Natural killer cell treated with Interleukin-12 subunit alpha and Interleukin-12 subunit beta and Interleukin-15 and Interleukin-18, amount 100 ng/mL, for 72 hours (primary cell): ENCODE data around the gene GNAQ. TPM values are rescaled to one million over a fixed set of nuclear protein-coding genes. Genes with fewer than 3 reads are reported as not detected.

Source experiments
- ATAC-seq, 2 donors: fragments of 150-1000 bp; cut with Tn5 transposase in 1 of 2; sonication (Bioruptor Pico), chemical (Tn5 transposase) in 1 of 2; 2 replicates each; pipeline ENCODE4 v1.10.0; 2021
- DNase-seq: peaks from one replicate; pipeline ENCODE4 v3.0.0; 2022; ENCODE audit warnings: low spot score
- H3K27ac Mint-ChIP-seq, 2 donors: 1 replicate in 1 of 2; 2 replicates in 1 of 2; pipeline ENCODE4 v1.8.0; 2022; ENCODE audit warnings: mixed read lengths in 2 of 2, mild to moderate bottlenecking in 1 of 2, moderate library complexity in 1 of 2
- H3K27me3 Mint-ChIP-seq, 2 donors: 1 replicate in 1 of 2; 2 replicates in 1 of 2; pipeline ENCODE4 v1.8.0; 2022; ENCODE audit warnings: mixed read lengths in 2 of 2
- H3K36me3 Mint-ChIP-seq: one replicate; pipeline ENCODE4 v1.8.0; 2022; ENCODE audit warnings: mixed read lengths
- H3K4me1 Mint-ChIP-seq, 2 donors: 1 replicate in 1 of 2; 2 replicates in 1 of 2; pipeline ENCODE4 v1.8.0; 2022; ENCODE audit warnings: low read depth in 2 of 2, mixed read lengths in 2 of 2, mild to moderate bottlenecking in 1 of 2
- H3K4me3 Mint-ChIP-seq: one replicate; pipeline ENCODE4 v1.8.0; 2022; ENCODE audit warnings: mixed read lengths
- H3K9me3 Mint-ChIP-seq: 2 replicates; pipeline ENCODE4 v1.8.0; 2022; ENCODE audit warnings: mixed read lengths
- total RNA-seq, 2 donors: library from RNA; stranded (reverse); gene quantifications; one replicate each; pipeline ENCODE4 v1.2.3, GENCODE V29; 2022

GNAQ gene
- total RNA-seq, 2 donors from 2014 or later = 21.1 to 39.4 TPM

DNA sequence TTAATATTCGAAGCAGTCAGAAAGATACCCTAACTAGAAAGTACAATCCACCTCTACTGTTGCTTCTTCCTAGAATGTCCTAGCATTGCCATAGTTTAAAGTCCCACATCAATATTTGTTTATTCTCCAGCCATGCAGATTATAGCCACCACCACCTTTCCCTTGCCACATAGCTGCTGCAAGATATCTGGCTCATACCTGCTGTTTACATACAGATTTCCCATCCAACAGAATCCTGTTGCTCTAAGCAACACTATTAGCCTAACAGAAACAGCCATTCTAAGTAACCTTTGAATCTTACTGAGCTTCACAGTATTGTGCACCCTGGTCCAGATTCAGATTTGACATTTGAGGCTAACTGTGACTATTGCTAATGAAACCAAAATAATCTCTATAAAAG is 45.6 kb downstream of the GNAQ start:
- H3K9me3 Mint-ChIP-seq = no peaks in the 10 kb centered on the region
- H3K4me1 Mint-ChIP-seq = peaks cover 35 to 37% of the 10 kb centered on the region in 2 donors
- H3K4me3 Mint-ChIP-seq = no peak overlapping the region
- ATAC-seq (no peak), DNase-seq (no peak)
- H3K27ac Mint-ChIP-seq = no peak overlapping the region
- H3K36me3 Mint-ChIP-seq = no peaks in the 10 kb centered on the region
- no peaks in the 10 kb centered on the region for H3K27me3 Mint-ChIP-seq

DNA sequence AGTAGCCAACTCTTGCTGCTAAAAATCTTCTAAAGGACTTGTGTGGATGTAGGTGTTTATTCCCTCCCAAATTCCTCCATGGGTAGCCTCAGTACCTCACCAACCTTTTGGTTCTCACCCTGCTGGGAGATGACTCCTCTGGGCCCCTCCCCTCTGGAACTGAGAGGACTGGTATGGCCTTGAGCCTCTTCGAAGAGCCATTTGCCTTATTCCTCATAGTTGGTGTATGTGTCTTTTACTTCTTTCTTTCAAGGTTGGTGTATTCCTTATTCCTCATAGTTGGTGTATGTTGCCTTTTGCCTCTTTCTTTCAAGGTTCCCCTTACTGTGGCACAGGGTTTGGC is 48.3 kb downstream of the GNAQ start:
- H3K9me3 Mint-ChIP-seq = no peaks in the 10 kb centered on the region
- ATAC-seq (no peak), DNase-seq (no peak)
- no peaks in the 10 kb centered on the region for H3K36me3 Mint-ChIP-seq
- no peak overlapping the region for H3K27ac Mint-ChIP-seq
- H3K4me3 Mint-ChIP-seq = no peak overlapping the region
- no peaks in the 10 kb centered on the region for H3K27me3 Mint-ChIP-seq
- H3K4me1 Mint-ChIP-seq = peaks cover 40 to 45% of the 10 kb centered on the region in 2 donors

DNA sequence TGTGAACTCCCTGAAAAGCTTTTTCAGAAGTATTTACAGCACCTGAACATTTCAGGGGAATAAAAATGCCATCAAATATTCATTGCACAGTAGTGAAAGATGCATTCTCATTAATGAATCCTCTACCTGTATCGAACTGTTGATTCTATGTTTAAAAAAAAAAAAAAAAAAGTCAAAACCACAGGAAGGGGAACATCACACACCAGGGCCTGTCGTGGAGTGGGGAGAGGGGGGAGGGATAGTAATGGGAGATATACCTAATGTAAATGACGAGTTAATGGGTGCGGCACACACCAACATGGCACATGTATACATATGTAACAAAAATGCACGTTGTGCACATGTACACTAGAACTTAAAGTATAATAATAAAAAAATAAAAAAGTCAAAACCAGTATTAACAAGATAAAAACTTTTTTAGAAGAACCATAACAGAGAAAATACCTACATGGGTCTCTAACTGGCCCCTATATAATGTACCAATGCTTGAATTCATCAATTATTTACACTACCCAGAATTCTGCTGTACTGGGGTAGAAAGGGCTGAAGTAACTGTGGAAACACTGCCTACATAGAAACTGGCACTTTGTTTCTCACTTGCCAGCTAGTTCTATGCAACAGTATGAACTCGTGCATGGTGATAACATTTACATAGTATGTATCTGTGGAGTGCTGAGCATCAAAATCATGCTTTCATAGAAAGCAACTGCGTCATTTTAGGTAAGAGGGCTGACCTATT is 48.9 kb downstream of the GNAQ start:
- peaks cover 41 to 46% of the 10 kb centered on the region in 2 donors for H3K4me1 Mint-ChIP-seq
- ATAC-seq (no peak), DNase-seq (no peak)
- no peak overlapping the region for H3K4me3 Mint-ChIP-seq
- H3K9me3 Mint-ChIP-seq = no peaks in the 10 kb centered on the region
- no peak overlapping the region for H3K27ac Mint-ChIP-seq
- no peaks in the 10 kb centered on the region for H3K27me3 Mint-ChIP-seq
- H3K36me3 Mint-ChIP-seq = no peaks in the 10 kb centered on the region

DNA sequence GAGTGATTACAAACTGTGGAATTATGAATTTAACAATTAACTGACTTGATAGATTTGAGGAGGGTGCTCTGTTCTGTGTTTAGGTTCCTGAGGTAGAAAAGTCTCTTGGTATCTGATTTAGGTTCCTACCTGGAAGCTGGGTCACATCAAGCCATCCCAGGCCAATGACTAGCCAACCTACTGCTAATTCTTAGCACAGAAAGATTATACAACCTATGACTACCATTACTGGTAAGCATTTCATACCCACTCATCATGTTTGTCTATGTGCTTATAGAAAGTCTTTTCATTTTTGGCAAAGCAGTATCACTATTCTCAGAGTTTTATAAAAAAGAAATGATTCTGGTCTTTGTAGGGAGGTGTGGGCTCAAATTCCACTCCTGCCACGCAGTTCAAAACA is 49.7 kb downstream of the GNAQ start:
- no peaks in the 10 kb centered on the region for H3K27me3 Mint-ChIP-seq
- no peak overlapping the region for H3K4me3 Mint-ChIP-seq
- H3K27ac Mint-ChIP-seq = peak overlapping the region in 1 of 2 donors; percentile 20
- H3K9me3 Mint-ChIP-seq = no peaks in the 10 kb centered on the region
- H3K4me1 Mint-ChIP-seq = peaks cover 43 to 49% of the 10 kb centered on the region in 2 donors
- H3K36me3 Mint-ChIP-seq = no peaks in the 10 kb centered on the region
- no peak for ATAC-seq
- DNase-seq = no peak

DNA sequence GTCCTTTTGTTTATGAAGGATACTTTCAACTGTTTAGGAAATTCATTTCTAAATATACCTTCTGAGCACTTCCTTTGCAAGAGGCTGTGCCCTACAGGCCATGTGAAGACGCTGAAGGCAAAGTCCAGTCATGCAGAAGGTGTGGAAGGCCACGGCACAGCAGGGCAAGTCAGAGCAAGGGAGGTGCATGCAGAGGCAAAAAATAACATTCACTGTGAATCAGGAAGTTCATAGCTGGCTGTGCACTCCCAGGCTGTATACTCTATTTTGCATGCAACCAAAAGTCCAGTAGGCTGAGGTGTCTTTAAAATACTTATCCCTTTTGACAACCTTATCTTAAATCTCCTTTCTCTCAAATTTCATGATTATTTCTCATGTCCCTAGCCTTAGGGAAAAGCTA is 50.3 kb downstream of the GNAQ start:
- DNase-seq (no peak), ATAC-seq (peak in 1 of 2 donors; percentile 29)
- Mint-ChIP-seq H3K9me3 (no peaks in the 10 kb centered on the region), H3K4me3 (no peak overlapping the region), H3K27me3 (no peaks in the 10 kb centered on the region), H3K27ac (peak overlapping the region in 1 of 2 donors; percentile 20), H3K4me1 (peaks cover 43 to 50% of the 10 kb centered on the region in 2 donors), H3K36me3 (no peaks in the 10 kb centered on the region)

DNA sequence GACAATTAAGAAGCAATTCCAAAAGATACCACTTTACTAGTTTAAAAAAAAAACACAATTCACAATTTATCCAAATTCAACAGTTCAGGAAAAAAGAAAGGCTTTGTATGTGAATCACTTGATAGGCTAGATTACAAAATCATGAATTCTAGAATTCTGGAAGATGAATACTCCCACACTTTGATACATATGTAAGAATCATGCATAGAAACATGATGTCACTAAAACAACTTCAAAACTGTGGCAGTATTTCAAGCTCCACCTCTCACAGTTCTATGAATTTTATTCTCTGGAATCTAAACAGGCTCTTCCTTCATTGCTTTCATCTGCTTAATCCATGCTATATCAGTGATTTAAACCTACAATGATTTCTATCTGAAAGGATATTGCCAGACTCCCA is 51.0 kb downstream of the GNAQ start:
- no peaks in the 10 kb centered on the region for H3K9me3 Mint-ChIP-seq
- H3K4me1 Mint-ChIP-seq = peaks cover 40 to 50% of the 10 kb centered on the region in 2 donors
- H3K36me3 Mint-ChIP-seq = no peaks in the 10 kb centered on the region
- no peak for ATAC-seq
- DNase-seq = no peak
- no peak overlapping the region for H3K4me3 Mint-ChIP-seq
- no peaks in the 10 kb centered on the region for H3K27me3 Mint-ChIP-seq
- H3K27ac Mint-ChIP-seq = peak overlapping the region in 1 of 2 donors; percentile 20

DNA sequence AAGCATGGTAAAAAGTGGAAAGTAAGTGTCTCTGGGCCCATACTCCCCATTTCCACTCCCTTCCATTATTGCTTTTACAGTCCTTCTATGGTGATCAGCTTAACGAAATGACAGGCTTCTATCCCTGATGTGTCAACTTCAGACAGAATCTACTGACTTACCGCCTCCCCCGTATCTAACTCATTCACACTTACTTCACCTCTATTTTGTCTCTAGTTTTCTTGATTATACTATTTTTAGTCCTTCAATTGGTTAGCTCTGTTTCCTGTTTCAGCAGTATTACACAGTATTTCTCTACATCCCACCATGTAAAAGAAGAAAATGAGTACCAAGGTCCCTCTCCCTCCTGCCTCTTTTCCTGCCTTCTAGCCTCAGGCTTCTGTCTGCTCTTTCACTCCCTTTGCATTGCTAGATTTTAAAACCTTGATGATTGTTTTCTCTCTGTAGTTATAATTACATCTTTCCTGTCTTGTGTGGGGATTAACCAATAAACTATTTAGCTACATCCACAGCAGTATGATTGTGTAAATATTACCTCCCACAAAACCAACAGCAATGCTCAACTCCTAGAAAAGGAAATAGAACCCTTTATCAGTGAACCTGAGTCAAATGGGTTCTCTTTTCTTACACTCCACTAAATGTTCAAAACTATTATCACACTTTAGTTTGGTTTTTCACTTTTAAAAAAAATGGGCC is 53.4 kb downstream of the GNAQ start:
- no peak for DNase-seq

DNA sequence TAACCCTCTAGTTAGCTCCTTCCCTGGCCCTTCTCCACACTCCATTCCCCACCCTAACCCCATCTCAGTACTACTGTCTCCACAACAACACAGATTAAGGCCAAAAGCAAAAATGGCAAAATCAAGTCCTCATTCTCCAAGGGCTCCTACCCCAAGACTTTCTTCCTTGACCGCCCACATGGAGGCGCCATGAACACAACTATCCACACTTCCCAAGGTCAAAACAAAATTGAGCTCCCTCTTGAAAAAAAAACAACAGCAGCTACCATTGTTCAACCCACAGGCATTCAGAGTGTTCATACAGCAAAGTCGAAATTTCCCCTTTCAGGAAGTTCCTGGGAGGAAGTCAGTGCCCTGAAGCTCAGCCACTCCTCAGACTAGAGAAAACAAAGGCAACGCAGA is 54.4 kb downstream of the GNAQ start:
- Mint-ChIP-seq H3K36me3 (no peaks in the 10 kb centered on the region), H3K4me1 (peaks cover 35 to 41% of the 10 kb centered on the region in 2 donors), H3K4me3 (peak overlapping the region; percentile 71), H3K9me3 (no peaks in the 10 kb centered on the region), H3K27ac (peak overlapping the region; percentile 88 to 92), H3K27me3 (no peaks in the 10 kb centered on the region)
- DNase-seq (no peak), ATAC-seq (peak; percentile 15 to 64)

More for the DNA sequence above, 53.4 kb downstream of the GNAQ start:
- Mint-ChIP-seq H3K4me3 (peak overlapping the region; percentile 71), H3K27me3 (no peaks in the 10 kb centered on the region), H3K4me1 (peaks cover 35 to 45% of the 10 kb centered on the region in 2 donors), H3K9me3 (no peaks in the 10 kb centered on the region), H3K27ac (peak overlapping the region; percentile 88 to 92), H3K36me3 (no peaks in the 10 kb centered on the region)
- peak; percentile 86 to 91 for ATAC-seq

DNA sequence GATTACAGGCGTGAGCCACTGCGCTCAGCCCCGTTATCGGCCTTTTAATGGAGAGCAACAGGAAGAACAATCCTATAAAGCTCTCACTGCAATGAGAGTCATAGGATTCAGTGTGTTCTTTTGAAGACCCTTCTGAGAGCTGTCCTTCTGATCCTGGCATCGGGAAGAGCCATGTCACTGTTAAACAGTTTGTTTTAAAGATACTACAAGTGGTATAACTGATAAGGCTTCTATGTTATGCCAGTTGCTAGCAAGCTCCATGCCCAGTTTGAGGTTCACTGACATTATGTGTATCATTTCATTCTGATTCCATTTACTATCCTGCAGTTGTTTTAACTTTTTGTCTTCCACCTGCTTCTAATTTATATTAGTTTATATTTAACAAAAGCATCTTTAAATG is 55.8 kb downstream of the GNAQ start:
- Mint-ChIP-seq H3K9me3 (no peaks in the 10 kb centered on the region), H3K36me3 (no peaks in the 10 kb centered on the region), H3K27ac (peak overlapping the region in 1 of 2 donors; percentile 67), H3K4me3 (no peak overlapping the region), H3K4me1 (peaks cover 23 to 30% of the 10 kb centered on the region in 2 donors), H3K27me3 (no peaks in the 10 kb centered on the region)
- ATAC-seq (no peak), DNase-seq (no peak)

DNA sequence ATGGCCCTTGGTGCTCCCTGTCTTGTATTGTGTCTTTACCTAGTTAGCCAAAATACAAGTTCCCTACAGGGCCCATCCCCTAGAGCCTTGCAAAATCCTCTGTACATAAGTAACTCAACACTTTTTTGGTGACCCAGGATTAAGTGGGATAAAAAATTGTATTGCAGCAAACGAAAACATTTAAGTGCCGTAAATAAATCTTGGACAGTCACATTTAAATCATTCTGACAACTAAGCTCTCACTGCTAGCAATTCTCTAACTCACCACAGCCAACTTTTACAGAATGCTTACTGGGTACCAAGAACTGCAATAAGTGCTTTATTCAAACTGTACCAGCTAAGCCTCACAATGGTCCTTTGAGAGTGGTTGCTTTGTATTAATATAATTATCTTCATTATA is 56.6 kb downstream of the GNAQ start:
- no peaks in the 10 kb centered on the region for H3K36me3 Mint-ChIP-seq
- peaks cover 21 to 32% of the 10 kb centered on the region in 2 donors for H3K4me1 Mint-ChIP-seq
- DNase-seq (no peak), ATAC-seq (no peak)
- no peak overlapping the region for H3K4me3 Mint-ChIP-seq
- no peak overlapping the region for H3K27ac Mint-ChIP-seq
- H3K27me3 Mint-ChIP-seq = no peaks in the 10 kb centered on the region
- H3K9me3 Mint-ChIP-seq = no peaks in the 10 kb centered on the region

DNA sequence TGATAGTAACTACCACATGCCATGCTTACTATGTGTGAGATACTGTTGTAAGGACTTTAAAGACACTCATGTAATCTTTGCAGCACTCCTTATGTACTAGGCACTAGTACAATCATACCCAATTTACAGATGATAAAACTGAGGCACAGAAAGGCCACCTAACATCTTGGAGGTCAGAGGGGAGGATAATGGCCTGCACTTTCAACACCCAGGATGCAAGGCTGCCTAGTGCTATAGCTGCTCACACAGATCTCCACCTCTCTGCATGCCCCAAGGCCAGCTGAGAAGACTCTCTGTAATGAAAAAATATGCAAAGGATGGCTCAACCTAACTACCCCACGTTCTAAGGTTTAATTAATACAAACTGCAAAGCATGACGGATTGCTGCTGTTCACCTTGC is 57.2 kb downstream of the GNAQ start:
- ATAC-seq (no peak), DNase-seq (no peak)
- H3K4me1 Mint-ChIP-seq = peaks cover 16 to 26% of the 10 kb centered on the region in 2 donors
- H3K4me3 Mint-ChIP-seq = no peak overlapping the region
- no peak overlapping the region for H3K27ac Mint-ChIP-seq
- no peaks in the 10 kb centered on the region for H3K27me3 Mint-ChIP-seq
- no peaks in the 10 kb centered on the region for H3K9me3 Mint-ChIP-seq
- H3K36me3 Mint-ChIP-seq = no peaks in the 10 kb centered on the region

DNA sequence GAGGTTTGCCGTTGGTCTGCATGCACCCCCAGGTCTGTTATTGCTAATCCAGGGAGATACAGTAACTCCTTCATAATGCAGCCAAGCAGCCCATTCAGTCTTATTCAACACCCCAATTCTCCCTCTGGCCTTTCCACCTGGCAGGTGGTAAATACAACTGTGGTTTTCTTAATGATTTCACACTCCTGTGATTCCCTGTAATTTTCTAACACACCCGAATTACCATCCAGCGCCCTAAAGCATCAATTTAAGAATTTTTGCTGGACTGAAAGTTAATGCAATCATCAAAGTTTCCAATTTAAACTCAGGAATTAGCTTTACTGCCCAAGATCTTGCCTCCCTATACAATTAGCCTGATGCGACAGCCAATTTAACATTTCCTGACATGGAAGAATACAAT is 62.5 kb downstream of the GNAQ start:
- Mint-ChIP-seq H3K4me3 (no peak overlapping the region), H3K9me3 (no peaks in the 10 kb centered on the region), H3K27ac (no peak overlapping the region), H3K27me3 (no peaks in the 10 kb centered on the region), H3K36me3 (no peaks in the 10 kb centered on the region), H3K4me1 (peaks cover 13 to 18% of the 10 kb centered on the region in 2 donors)
- DNase-seq (no peak), ATAC-seq (no peak)

DNA sequence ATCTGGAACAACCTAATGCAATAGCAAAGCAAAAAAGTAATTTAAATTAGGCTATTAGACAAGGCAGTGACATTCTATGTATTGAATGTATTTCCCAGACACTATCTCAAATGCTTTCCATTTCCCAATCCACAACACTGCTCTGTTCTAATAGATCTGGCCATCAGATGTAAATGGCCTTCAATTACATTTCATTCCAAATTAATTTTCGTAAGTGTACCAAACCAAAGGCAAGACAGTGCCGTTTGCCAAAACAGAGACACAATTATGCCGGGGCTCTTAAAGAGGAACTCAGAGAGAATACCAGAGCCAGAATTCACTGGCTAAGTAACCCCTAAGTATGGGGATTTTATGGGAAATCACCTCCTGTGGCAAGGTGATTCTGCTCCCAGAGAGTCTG is 63.1 kb downstream of the GNAQ start:
- no peak for ATAC-seq
- H3K9me3 Mint-ChIP-seq = no peaks in the 10 kb centered on the region
- no peaks in the 10 kb centered on the region for H3K36me3 Mint-ChIP-seq
- H3K27me3 Mint-ChIP-seq = no peaks in the 10 kb centered on the region
- H3K4me3 Mint-ChIP-seq = no peak overlapping the region
- H3K27ac Mint-ChIP-seq = no peak overlapping the region
- peaks cover 13 to 18% of the 10 kb centered on the region in 2 donors for H3K4me1 Mint-ChIP-seq
- no peak for DNase-seq

DNA sequence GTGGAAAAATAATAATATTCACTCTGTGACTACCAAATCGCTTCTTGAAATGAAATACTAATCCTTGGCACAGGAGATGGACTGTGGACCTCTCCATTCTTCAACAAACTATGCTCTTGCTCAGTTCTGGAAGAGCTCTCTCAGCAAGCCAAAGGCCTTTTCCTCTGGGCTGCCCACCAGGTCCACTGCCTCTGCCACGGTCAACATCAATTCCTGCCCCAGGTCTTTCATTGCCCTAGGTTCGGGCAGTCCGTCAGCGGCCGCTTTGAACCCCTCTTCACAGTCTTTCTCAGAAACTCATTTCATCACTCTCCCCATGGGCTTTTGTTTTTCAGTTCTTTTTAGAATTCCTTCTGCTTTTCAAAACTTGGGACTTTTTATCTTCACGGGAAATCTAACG is 64.9 kb downstream of the GNAQ start:
- no peak for DNase-seq
- no peak overlapping the region for H3K27ac Mint-ChIP-seq
- H3K4me1 Mint-ChIP-seq = peaks cover 21 to 25% of the 10 kb centered on the region in 2 donors
- peaks cover 0 to under 1% of the 10 kb centered on the region in 2 donors for H3K27me3 Mint-ChIP-seq
- H3K4me3 Mint-ChIP-seq = no peak overlapping the region
- no peak for ATAC-seq
- H3K36me3 Mint-ChIP-seq = no peaks in the 10 kb centered on the region
- no peaks in the 10 kb centered on the region for H3K9me3 Mint-ChIP-seq
